Activated naive CD4-positive, alpha-beta T cell treated with anti-CD3 and anti-CD28 coated beads, Interleukin-2, amount 50 U/mL, for 16 hours (primary cell): ENCODE results near the gene RHBDD1.

ENCODE experiments used
- DNase-seq: peaks from one replicate; pipeline ENCODE4 v3.0.0-alpha.2; 2020

Gene RHBDD1

DNA sequence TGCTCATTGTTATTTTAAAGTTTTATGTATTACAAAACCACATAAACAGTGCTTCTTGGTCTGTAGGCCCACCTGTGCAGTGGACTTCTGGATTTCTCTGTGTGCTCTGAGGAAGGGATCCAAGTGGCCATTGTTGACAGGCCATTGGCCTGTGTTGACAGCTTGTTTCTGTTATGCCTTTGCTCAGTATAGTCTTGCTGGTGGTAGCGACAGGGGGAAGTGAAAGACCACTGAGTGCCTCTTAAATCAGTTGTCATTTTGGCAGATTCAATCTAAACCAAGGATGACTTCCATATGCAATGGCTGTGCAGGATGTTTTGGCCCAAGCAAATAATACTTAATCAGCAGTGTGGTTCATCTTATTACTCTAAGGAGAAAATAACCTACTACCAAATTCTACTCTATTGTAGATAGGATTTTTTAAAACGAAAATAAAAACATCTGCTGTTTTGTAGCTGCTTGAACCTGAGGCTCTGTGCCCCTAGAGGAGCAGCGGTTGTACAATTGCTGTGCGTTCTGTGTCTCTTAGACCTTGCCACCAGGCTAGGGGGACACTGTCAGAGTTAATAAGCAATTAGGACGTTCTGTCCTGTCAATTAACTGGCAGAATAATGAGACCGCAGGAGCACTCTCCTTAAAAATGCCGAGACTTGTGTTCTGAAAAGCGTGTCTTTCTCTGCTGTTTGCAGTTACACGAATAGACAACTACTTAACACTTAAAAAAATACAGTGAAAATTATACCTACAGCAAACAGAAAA is 108.2 kb downstream of the RHBDD1 start:
- DNase-seq: no peak

DNA sequence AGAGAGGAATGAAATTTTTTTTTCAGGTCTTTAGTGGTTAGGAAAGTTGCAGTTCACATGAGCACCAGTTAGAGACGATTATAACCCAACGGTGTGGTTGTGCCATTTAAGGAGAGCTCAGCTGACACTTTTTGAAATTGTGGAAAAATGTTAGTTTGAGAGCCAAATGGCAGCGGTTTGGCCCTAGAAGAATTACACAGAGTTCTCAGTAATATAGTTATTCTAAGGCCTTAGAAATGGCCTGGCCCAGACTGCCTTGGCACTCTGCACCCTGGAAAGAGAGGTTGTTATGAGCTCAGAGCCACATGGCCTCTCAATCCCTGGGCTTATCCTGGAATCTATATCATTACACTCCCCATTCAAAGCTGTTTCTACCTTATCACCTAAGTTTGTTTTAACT is 117.4 kb downstream of the RHBDD1 start:
- DNase-seq: no peak

DNA sequence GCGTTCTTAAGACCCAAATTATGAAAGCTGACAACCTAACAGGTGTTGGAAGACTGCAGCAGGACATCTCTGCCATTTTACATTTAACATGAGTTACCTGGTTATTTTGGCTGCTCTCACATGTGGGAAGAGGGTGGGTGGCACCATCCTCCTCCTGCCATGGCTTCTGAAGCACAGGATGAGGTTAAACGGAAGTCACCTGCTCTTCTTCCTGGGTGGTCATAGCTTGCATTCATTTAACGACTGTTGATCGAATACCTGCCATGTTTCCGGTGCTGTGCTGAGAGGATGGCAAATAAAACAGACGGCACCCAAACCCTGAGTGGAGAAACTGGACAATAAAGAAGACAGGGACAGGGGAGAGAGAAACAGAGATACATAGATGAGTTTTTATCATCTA is 118.0 kb downstream of the RHBDD1 start:
- DNase-seq: no peak

DNA sequence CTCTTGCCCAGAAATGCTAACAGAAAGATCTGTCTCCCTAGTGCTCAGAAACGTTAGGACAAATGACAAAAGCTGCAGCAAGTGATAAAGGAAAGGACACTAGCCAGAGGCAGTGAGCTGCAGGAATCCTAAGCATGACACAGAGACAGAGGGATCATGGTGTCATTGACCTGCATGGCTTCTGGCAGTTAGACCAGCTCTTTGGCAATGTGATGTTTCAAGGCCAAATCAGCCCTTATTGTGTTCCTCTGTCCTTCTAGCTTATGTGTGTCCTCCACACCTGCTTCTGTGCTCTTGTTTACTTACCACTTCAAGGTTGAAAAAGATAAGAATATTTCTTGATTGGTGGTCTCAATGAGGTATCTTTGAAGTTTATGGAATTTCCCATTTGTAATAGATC is 120.8 kb downstream of the RHBDD1 start:
- DNase-seq: no peak

DNA sequence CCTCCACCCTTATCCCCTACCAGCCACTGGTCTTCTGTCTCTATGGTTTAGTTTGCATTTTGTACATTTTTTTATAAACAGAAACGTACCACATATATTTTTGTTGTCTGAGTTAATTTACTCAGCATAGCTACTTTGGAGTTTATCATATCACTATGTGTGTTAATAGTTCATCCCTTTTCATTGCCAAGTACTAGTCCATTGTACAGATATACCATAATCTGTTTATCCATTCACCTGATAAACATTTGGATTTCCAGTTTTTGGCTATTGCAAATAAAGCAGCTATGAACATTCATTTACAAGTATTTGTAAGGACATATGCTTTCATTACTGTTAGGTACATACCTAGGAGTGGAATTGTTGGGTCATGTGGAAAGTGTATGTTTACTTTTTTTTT is 123.6 kb downstream of the RHBDD1 start:
- DNase-seq: no peak

DNA sequence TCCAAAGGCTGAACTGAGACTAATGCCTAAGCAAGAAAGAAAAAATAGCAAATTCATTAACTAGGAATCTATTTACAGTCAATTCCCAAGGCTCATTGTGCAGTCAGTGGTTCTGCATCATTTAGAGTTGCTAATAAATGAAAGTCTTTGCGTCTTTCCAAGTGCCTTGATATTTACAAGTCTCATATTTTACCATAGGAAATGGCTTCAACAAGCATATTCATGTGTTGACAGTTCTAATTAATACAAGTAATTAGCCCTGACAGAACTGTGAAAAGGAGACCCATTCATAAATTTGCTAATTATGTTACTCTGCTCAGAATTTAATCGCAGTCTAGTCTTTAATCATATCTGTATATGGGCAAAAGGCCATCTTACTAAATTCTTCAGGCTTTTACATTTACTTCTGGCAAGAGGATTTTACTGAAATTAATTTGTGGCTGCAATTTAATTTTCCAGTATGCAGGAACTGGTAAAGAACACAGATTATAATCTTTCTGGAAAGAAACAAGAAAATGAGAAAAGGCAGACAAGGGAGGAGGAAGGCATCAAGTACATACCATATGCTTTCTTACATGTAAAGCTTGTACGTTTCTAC is 126.4 kb downstream of the RHBDD1 start:
- DNase-seq: no peak

DNA sequence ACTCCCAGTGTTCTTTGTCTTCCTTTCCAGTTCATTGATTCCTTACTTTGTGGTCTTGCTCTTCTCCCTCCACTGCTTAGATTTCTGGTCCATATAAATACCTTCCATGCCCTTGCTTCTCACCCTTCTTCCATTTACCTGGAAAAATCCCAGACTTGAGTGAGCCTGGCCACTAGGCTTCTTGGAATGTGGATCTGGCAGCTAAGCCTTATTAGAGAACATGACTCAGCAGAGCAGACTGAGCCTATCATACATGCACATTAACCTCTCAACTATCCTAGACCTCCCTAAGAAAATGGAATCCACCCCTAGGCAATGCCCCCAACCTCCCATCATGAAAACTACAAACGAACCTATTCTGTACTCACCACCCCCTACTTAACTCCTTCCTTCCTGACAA is 127.7 kb downstream of the RHBDD1 start:
- no peak for DNase-seq

DNA sequence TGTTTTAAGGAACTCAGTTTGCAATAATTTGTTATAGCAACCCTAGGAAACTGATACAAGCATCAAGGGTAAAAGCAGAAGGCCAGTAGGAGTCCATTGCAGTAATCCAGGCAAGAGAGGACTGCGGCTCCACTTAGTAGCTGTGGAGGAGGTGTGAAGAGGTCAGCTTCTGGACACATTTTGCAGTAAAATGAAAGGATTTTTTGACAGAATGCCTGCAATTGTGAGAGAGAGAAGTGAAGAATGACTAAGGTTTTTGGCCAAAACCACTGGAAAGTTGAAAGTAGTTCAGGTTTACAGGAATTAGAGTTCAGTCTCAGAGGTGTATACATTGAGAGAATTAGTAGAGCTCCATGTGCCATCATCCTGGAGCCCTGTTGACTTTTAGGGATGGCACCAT is 129.5 kb downstream of the RHBDD1 start:
- no peak for DNase-seq

DNA sequence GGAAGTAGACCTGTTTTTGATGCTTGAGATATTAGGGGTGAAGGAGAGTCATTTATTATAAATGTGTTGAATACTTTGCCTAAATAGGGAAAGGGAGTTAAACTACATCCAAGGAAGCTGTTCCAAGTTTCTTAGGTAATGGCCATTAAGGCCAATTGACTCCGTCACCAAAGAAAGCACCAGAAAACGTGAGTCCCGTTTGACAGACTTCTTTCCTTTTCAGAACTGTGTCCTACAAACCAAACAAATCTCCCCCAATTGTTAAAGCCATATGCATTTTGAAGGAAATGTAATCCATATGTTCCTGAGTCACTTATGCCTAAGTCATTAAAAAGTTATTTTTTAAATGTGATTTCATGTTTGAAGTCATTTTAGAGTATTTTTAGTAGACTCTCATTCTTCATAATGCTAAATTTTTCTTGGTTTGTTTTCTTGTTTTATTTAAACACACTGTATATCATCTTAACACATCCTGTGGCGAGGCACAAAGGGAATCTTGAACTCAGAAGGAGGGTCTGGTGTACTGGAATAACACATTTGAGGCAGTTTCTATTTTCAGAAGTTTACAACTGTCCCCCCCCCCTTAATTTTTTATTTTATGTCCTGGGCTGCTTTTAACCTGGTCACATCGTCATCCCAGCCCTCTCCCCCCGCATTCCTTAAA is 133.7 kb downstream of the RHBDD1 start:
- DNase-seq: no peak

DNA sequence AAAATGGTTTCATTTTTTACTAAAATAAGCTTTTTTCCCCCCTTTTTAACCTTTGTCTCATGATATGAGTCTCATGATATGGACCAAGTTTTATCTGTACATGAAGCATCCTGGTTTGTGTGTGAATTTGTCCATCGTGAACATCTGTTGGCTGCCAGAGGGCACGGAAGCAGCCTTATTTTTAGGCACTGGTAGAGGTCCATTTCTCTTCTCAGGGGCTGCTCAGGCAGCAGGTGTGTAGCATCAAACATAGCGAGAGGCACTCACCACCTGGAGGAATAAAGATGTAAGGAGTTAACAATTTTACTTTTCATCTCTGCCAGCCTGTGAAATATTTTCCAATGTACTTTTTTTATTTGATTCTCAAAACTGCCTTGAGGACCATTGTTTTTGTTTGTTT is 134.5 kb downstream of the RHBDD1 start:
- no peak for DNase-seq

DNA sequence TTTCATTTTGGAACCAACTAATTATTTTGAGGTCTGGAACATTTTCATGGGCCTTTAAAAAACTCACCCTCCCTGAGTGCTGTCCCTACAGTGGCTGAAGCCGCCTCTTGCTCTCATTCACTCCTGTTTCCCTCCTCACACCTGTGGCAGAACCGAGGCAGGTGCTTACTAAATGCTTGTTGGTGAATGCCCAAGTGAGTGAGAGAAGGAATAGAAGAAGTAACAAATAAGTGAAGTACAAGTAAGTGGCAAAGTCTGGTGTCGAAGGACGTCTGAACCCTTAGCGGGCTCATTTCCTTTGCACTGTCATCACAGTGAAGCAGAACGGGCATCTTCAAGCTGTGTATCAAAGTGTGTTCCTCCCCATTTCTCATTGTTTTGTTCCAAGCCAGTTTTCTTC is 135.2 kb downstream of the RHBDD1 start:
- DNase-seq: no peak

DNA sequence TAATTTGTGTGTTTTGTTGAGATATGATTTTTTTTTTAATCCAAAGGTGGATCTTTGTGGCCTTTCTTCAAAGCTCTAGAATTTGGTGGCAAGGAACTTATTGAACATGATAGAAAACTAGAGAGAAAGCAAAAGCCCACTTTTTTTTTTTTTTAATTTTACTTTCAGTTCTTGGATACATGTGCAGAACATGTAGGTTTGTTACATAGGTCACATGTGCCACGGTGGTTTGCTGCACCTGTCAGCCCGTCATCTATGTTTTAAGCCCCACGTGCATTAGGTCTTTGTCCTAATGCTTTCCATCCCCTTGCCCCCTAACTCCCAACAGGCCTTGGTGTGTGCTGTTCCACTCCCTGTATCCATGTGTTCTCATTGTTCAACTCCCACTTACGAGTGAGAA is 135.9 kb downstream of the RHBDD1 start:
- DNase-seq: no peak

DNA sequence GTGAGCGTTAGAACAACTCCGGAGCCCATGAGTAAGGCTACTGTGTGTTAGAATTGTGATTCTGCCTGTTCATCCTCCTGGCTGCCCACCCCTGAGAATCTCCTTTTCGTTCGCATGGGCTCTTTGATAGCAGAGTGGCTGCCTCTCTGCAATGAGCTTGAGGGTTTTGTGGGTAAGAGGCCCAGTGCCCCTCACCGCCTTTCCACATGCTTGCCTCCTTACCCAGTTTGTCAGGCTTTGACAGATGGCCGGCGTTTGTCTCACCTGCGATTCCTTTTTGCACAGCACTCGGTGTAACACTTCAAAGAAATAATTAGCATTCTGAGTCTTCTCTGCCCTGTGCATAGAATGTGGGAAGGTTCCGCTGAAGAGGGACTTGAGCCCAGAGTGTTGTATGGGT is 138.0 kb downstream of the RHBDD1 start:
- DNase-seq: no peak

DNA sequence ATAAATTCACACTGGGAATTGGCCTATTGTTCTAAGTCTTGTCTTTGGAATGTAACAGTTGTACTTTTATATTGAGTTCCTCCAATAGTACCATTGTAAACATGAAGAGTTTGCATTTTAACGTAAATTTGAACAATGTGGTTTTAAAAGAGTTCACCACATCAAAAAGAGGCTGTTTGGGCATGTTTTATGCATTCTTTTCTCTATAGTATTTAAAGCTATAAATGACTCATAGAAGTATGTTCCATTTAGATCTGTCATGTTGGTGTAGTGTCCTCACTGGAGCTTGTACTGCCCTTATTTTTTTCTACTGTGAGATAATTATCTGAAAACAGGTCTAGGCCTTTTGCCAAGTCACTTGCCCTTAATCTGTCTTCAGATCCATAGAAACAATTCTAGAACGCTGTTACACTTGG is 141.9 kb downstream of the RHBDD1 start:
- DNase-seq: no peak

DNA sequence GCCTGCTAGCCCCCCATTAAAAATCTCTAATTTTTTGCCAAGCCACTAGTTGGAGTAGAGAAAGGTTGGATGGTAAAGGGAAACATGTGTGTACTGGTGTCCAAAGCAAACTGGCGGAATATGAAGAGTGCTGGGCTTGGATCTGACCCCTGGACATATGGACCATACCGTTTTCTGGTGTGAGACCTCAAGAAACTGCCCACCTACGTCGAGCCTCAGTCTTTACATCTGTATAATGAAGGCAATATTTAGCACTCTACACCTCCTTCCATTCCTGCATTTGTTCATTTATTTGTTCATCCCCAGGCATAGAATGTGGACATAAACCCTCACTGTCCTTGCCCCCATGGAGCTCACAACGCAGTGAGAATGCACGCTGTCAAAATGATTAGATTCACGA is 142.4 kb downstream of the RHBDD1 start:
- no peak for DNase-seq

DNA sequence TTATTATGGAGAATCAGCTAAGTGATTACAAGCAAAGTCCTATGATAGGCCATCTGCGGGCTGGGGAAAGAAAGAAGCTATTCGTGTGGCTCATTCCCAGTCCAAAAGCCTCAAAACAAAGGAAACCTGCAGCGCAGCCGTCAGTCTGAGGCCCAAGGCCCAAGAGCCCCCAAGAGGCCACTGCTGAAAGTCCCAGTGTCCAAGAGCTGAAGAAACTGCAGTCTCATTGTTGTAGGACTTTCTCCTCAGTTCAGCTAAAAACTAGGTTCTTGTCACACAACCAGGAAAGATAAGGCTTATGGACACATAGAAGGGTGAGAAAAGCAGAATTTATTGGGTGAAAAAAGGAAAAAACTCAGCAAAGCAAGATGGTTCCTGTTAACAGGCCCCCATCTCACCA is 143.2 kb downstream of the RHBDD1 start:
- DNase-seq: no peak

DNA sequence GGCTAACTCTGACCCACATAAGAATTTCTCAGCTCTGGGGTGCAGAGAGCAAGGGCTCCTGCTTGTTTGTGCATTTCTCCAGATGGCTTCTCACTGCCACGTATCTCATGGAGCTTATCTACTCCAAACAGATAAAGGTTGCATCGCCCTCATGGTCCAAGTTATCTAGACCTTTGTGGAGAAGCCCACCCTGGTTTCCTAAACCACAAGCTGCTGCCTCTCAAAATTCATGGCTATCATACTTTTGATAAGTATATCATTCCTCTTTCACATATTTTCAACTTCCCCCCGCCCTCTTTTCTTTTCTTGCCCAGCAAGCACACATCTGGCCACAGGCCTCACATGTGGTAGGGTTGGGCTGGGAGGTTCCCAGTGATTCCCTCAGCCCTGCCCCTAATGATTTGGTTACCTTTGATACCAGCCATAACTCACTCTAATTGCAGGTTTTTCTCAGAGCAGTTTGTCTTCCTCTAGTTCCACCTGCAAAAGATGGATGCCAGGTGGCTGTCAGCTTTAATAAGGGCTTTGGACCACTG is 146.0 kb downstream of the RHBDD1 start:
- DNase-seq: no peak

DNA sequence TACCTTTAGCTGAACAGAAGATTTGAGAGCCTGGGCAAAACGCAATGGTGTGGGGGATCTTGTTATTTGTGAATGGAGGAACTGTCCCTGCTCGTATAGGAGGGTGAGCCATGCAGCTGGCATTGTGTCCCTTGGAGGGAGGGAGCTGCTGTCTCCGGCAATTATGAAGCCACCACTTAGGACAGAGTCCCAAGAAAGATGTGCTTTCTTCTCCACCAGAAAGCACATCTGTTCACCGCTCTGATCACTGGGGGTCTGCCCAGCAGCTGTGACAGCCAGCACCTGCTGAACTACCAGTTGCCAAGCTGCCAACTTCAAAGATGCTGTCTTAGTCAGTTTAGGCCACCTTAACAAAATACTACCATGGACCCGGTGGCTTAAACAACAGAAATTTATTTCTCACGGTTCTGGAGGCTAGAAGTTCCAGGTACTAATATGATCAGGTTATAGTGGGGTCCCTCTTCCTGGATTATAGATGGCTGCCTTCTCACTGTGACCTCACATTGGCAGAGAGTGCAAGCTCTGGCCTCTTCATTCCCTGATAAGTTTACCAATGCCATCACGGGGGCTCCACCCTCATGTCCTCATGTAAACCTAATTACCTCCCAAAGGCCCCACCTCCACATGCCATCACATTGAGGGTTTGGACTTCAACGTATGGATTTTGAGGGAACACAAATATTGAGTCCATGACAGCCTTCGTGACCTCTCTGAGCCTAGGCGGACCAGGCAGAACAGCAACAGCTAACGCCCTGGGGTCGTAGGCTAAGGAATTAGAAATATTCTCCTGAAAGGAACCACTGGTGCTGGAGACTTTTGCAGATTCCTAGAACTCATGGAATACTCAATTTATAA is 148.3 kb downstream of the RHBDD1 start:
- DNase-seq: no peak

DNA sequence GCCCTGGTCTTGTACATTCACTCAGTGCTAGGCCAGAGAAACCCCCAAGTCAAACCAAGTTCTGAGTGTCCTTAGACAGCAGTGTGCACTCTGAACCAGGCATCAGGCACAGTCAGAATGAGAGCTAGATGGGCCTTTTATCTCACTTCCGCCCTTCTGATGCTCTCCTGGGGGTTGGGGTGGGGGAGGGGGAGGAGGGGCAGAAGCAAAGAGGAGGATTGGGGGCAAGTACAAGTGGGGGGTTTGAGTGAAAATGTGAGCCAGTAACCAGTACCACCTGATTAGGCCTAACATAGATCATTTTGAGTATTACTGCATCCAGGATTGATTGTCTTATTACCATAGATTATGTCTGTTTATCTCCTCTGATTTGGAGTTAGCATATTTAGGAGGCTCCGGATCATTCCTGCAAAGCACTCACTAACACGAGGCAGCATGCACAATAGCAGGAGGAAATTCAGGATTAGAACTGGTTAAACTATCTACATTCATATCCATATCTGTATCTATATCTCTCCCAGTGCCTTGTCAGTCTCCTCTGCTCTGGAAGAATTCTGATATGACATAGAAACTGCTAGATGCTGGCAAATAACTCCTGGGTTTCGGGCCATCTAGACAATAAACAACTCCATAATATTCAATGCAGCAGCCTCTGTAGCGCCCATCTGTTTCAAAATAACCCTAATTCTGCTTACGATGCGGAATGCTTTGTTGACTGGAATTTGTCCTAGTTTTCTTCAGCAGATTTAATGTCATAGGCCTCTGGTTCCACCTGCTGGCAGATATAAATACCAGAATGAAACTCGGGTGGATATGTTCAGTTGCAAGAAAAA is 149.1 kb downstream of the RHBDD1 start:
- DNase-seq: no peak

DNA sequence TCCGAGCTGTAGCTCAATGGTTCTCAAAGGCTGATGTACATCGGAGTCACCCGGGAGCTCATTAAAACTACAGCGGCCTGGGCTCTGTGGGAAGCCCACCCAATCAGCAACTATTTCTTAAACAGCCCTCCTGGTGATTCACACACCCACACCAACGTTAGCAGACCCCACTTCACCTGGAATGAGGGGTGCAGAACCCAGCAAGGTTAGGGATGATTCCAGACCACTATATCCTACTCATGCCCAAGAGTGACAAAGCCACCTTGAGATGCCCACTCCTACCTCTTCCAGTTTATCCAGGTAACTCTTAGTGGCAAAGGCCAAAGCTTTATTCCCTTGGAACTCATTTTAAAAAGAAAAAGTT is 149.7 kb downstream of the RHBDD1 start:
- no peak for DNase-seq

DNA sequence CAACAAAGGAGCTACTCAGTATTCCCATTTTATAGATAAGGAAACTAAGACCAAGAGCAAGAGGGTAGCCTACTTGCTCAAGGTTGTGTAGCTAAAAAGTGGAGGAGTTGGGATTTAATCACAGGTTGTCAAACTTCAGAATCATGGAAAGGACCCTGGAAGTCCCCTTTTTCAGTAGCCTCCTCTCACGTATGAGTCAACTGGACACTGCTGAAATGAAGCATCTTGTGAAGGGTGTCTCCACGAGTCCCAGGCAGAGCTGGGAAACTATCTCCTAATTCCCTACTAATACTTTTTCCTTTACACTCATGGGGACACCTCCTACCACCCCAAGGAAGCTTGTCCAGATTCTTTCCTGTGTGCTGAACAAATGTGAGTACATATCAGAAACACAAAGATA is 155.8 kb downstream of the RHBDD1 start:
- DNase-seq: no peak

DNA sequence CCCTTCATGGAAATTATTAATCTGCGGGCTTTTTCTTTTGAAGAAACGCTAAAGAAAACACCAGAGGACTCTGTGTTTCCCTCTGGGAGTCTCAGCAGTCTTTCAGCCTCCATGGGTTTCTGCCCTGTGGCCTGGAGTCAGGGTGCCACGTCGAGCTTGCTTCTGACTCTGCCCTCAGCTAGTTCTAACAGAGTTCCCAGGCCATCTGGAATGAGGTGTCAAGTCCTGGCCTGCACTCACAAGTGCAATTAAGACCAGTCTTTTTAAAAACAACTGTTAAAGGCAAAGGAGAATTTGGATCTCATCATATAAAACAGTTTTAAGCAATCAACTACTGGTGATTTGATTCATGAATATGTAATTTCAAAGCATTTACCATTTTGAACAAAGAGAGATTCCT is 157.3 kb downstream of the RHBDD1 start:
- no peak for DNase-seq
